Stimulated activated CD8-positive, alpha-beta memory T cell treated with anti-CD3 and anti-CD28 coated beads, Interleukin-7, amount 100 ng/mL, for 1 hour (primary cell): ENCODE results near the gene ZNF432.

Source experiments
- DNase-seq, 2 donors: peaks; one replicate each; pipeline ENCODE4 v3.0.0-alpha.2; 2020; ENCODE audit warnings: low read depth in 2 of 2

Gene ZNF432

DNA sequence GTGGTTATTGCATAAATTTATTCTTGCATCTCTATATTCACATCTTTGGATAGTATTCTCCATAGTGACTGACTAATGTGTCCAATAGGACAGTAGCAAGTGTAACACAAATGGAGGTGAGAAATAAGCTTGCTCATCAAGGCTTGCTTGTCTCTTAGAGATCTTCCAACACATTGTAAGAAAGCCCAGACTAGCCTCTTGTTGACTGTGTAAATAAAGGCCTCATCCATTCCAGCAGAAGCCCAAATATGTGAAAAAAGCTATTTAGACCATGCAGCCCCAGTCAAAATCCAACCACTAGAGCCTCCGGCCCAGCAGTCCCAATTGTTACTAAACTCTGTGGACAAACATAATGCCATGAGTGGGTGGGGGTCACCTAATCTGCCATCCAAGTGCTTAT is 38.0 kb downstream of the ZNF432 start:
- no peak for DNase-seq

DNA sequence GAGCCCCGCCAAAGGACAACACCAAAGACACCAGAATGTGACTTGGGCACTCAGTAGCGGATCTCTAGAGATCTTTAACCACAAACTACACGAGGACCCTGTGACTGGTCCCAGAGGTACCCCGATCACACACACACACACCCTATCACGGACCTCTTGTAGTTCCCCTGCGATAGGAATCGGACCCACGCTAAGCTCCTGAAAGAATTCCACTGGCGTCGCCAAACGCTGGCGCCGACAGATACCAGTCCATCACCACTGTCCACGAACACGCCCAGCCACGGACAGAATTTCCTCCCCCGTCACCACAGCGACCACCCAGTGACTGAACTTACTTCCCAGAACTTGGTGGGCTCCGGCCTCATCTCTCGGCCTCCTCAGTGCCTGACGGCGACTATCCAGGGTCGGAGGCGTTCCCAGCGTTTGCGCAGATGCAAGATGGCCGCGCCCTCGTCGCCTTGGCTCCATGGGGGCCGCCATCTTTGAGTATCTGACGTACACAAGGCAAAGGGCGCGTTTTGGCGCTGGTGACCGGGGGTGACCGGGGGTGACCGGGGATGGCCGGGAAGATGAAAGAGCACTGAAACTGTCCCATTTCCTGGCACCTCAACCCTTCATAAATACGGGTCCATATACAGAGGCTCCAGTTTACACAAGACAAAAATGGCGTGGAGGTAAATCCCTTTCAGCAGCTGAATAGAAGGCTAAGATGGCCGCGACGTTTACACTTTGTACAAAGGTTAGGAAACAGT is 40.7 kb downstream of the ZNF432 start, which contains the start of gene ZNF615:
Gene ZNF615 (minus strand): TSS at position 406 of the 752 bp plus-strand sequence. CDS start 4,500 bp downstream, outside the sequence.
- DNase-seq = peak; percentile 73 to 83

DNA sequence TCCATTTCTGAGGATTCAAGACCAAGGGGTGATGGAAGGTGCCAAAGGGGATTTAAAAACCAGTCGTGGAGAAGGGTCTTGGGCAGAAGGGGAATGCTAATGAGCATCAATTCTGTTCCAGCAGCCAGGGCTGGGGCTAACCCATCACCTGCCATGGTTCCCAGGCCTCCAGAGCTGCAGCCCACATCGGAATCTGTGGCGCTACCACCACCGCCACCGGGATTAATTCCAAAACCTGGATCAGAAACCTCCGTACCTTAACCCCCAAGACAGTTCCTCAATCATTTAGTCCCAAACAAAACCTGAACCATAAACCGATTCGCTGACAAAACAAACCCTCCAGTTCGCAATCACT is 41.2 kb downstream of the ZNF432 start:
- no peak for DNase-seq

DNA sequence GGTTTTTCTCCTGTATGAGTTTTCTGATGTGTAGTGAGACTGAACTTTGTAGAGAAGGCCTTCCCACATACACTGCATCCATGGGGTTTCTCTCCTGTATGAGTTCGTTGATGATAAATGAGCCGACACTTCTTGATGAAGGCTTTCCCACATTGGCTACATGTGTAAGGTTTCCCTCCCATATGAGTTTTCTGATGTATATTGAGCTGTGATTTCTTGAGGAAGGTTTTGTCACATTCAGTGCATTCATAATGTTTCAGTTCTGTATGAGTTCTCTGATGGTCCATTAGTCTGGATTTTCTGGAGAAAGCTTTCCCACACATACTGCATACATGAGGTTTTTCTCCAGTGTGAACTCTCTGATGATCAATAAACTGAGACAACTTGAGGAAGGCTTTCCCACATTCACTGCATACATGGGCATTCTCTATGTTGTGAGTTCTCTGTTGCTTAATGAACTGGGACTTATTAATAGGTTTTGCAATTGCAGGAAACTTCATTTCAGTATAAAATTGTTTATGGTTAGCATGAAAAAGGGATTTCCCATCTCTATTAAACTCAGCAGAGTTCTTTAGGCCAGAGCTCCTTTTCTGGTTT is 54.5 kb downstream of the ZNF432 start:
- no peak for DNase-seq

DNA sequence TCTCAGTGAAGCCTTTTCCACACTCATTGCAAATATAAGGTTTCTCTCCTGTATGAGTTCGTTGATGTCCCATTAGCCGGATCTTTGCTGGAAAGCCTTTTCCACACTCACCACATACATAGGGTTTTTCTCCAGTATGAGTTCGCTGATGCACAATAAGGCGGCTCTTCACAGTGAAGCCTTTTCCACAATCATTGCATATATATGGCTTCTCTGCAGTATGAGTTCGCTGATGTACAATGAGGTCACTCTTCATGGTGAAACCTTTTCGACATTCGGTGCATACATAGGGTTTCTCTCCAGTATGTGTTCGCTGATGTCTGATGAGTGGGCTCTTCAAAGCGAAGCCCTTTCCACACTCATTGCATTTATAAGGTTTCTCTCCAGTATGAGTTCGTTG is 55.2 kb downstream of the ZNF432 start:
- DNase-seq = no peak

DNA sequence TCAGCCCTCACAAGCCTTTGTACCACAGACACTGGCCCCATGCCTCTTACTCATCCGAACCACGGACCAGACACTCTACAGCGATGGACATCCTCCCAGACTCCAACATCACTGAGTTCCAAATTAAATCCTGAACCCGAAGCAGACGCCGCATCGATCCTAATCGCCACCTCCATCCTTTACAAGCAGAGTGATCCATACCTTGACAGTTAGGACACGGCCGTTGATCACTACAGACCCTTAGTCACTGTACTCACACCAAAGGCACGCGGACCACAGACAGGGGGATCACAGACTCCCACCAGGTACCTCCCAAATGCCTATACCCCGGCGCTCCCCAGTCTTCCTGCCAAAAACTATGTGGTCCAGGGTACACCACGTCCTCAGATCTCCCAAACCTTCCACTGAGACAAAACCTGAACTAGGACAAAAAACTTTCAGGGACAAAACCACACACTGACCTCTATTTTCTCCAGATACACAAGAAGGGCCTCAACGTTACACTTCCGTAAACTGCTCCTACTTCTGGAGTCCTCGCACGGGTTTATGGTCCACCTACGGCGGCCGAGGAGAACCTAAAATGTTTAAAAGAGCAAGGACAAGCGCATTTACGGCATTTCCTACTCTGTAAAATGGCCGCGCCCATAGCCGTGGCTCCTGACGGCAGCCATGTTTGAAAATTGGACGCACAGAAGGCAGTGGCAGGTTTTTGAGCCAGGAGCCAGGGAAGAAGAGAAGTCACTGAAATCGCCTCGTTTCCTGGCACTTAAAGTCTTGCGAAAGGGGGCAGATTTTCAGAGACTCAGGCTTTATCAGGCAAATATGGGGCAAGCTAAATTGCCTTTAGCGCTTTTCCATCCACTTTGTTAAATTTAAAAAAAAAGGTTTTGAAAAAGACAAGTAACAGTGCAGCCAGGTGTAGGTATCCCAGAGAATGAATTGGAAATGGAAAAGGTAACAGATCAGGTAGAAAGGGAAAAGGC is 62.0 kb downstream of the ZNF432 start, which contains the start of gene ZNF350:
Gene ZNF350 (minus strand): TSS at position 532 of the 983 bp plus-strand sequence. CDS start 12,480 bp downstream, outside the sequence.
- DNase-seq = peak; percentile 71 to 74

DNA sequence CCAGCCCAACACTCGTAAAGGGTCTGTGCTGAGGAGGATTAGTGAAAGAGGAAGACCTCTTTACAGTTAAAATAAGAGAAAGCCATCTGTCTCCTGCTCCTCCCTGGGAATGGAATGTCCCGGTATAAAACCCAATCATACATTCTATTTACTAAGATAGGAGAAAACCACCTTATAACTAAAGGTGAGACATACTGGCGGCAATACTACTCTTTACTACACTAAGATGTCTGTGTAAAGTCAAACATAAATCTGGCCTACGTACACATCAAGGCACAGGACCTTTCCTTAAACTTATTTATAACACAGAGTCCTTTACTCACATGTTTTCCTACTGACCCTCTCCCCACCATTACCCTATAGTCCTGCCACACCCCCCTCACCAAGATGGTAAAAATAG is 65.3 kb downstream of the ZNF432 start:
- no peak for DNase-seq
